ENCODE measurements around the gene GMDS. TPM values are rescaled to one million over a fixed set of nuclear protein-coding genes. Genes with fewer than 3 reads are reported as not detected.

Gene GMDS
- total and polyA plus RNA-seq, 2 donors (not counting 1 experiment from before 2014, with no cell fraction given): 12.7 to 34.5 TPM

GRCh38 chr6:1940381-1940780, 305.0 kb downstream of the GMDS start:
- DNase-seq (ENCODE audit: low read depth in 2 of 2): peak in 1 of 2 donors; percentile 20
- Histone ChIP-seq H4K20me1 (ENCODE audit: control insufficient read depth, extremely low read depth, insufficient read depth, low read length) (no peaks in the 10 kb centered on the region), H3K9me3 (ENCODE audit: control insufficient read depth, insufficient read depth, low read depth, low read length) (no peaks in the 10 kb centered on the region)

GRCh38 chr6:1933292-1933691, 312.1 kb downstream of the GMDS start:
- H3K27ac ChIP-seq (ENCODE audit: insufficient read depth, low read length): no peak overlapping the region
- H3K4me3 ChIP-seq (replicated peaks in 1 of 4; ENCODE audit: control extremely low read depth in 1 of 4, insufficient read depth in 1 of 4, low read depth in 3 of 4, low read length in 4 of 4): no peak overlapping the region
- no peak overlapping the region for H3K9ac ChIP-seq (ENCODE audit: insufficient read depth, low read length)
- H3K4me2 ChIP-seq (ENCODE audit: extremely low read depth, insufficient read depth, low read length): no peak overlapping the region
- no peaks in the 10 kb centered on the region for H3K9me3 ChIP-seq (ENCODE audit: control insufficient read depth, insufficient read depth, low read depth, low read length)
- no peaks in the 10 kb centered on the region for H4K20me1 ChIP-seq (ENCODE audit: control insufficient read depth, extremely low read depth, insufficient read depth, low read length)
- no peaks in the 10 kb centered on the region for H3K36me3 ChIP-seq (ENCODE audit: control insufficient read depth, insufficient read depth, low read length)
- no peaks in the 10 kb centered on the region for H3K27me3 ChIP-seq (ENCODE audit: control insufficient read depth, insufficient read depth, low read length)
- H3K79me2 ChIP-seq (ENCODE audit: control insufficient read depth, insufficient read depth, low read length): no peaks in the 10 kb centered on the region
- H2AFZ ChIP-seq (ENCODE audit: low read length): no peak overlapping the region
- no peak for DNase-seq (ENCODE audit: low read depth in 2 of 2)
- no peaks in the 10 kb centered on the region for H3K4me1 ChIP-seq (ENCODE audit: control insufficient read depth, extremely low read depth, insufficient read depth, low read length)
- TF ChIP-seq CTCF (conservative IDR thresholded peaks at IDR 0.05 in 1 of 2, IDR thresholded peaks at IDR 0.05 in 1 of 2; ENCODE audit: low read depth in 1 of 2, low read length in 2 of 2) (no peak), EZH2 (IDR thresholded peaks at IDR 0.05; ENCODE audit: low read length, missing control alignments) (no peak)

More at GRCh38 chr6:1940381-1940780, 305.0 kb downstream of the GMDS start:
- Histone ChIP-seq H3K4me1 (ENCODE audit: control insufficient read depth, extremely low read depth, insufficient read depth, low read length) (no peaks in the 10 kb centered on the region), H3K4me2 (ENCODE audit: extremely low read depth, insufficient read depth, low read length) (no peak overlapping the region), H3K36me3 (ENCODE audit: control insufficient read depth, insufficient read depth, low read length) (no peaks in the 10 kb centered on the region), H3K27ac (ENCODE audit: insufficient read depth, low read length) (no peak overlapping the region), H3K9ac (ENCODE audit: insufficient read depth, low read length) (no peak overlapping the region), H3K79me2 (ENCODE audit: control insufficient read depth, insufficient read depth, low read length) (no peaks in the 10 kb centered on the region), H2AFZ (ENCODE audit: low read length) (no peak overlapping the region), H3K4me3 (replicated peaks in 1 of 4; ENCODE audit: control extremely low read depth in 1 of 4, insufficient read depth in 1 of 4, low read depth in 3 of 4, low read length in 4 of 4) (no peak overlapping the region), H3K27me3 (ENCODE audit: control insufficient read depth, insufficient read depth, low read length) (no peaks in the 10 kb centered on the region)
- no peak for TF ChIP-seq CTCF (conservative IDR thresholded peaks at IDR 0.05 in 1 of 2, IDR thresholded peaks at IDR 0.05 in 1 of 2; ENCODE audit: low read depth in 1 of 2, low read length in 2 of 2)
- TF ChIP-seq EZH2 (IDR thresholded peaks at IDR 0.05; ENCODE audit: low read length, missing control alignments): no peak

- no peaks in the 10 kb centered on the region for H3K27me3 ChIP-seq (ENCODE audit: control insufficient read depth, insufficient read depth, low read length)
- no peak overlapping the region for H3K4me2 ChIP-seq (ENCODE audit: extremely low read depth, insufficient read depth, low read length)
- no peaks in the 10 kb centered on the region for H4K20me1 ChIP-seq (ENCODE audit: control insufficient read depth, extremely low read depth, insufficient read depth, low read length)
- no peaks in the 10 kb centered on the region for H3K79me2 ChIP-seq (ENCODE audit: control insufficient read depth, insufficient read depth, low read length)
- H3K36me3 ChIP-seq (ENCODE audit: control insufficient read depth, insufficient read depth, low read length): no peaks in the 10 kb centered on the region
- no peak overlapping the region for H3K27ac ChIP-seq (ENCODE audit: insufficient read depth, low read length)
- no peak overlapping the region for H3K4me3 ChIP-seq (replicated peaks in 1 of 4; ENCODE audit: control extremely low read depth in 1 of 4, insufficient read depth in 1 of 4, low read depth in 3 of 4, low read length in 4 of 4)
- no peak for DNase-seq (ENCODE audit: low read depth in 2 of 2)
- no peak overlapping the region for H3K9ac ChIP-seq (ENCODE audit: insufficient read depth, low read length)
- H3K9me3 ChIP-seq (ENCODE audit: control insufficient read depth, insufficient read depth, low read depth, low read length): no peaks in the 10 kb centered on the region
- TF ChIP-seq CTCF (conservative IDR thresholded peaks at IDR 0.05 in 1 of 2, IDR thresholded peaks at IDR 0.05 in 1 of 2; ENCODE audit: low read depth in 1 of 2, low read length in 2 of 2) (no peak), EZH2 (IDR thresholded peaks at IDR 0.05; ENCODE audit: low read length, missing control alignments) (no peak)
- H2AFZ ChIP-seq (ENCODE audit: low read length): no peak overlapping the region
- H3K4me1 ChIP-seq (ENCODE audit: control insufficient read depth, extremely low read depth, insufficient read depth, low read length): no peaks in the 10 kb centered on the region
Observed at GRCh38 chr6:1931817-1932216, 313.6 kb downstream of the GMDS start.

Data from fibroblast of lung (primary cell).